HG03039 (cell line): ENCODE data around the gene PLEKHA5.
"Not testable (repeated sequence)": the region's sequence is repeated elsewhere in the genome, so short reads cannot be mapped to it uniquely, and the experiment has no call there.

Experiments used
- ATAC-seq: cut with Tn5 transposase; IDR thresholded peaks from one replicate; pipeline ENCODE4 v1.9.1; 2021; ENCODE audit warnings: mild to moderate bottlenecking, moderate library complexity; ENCODE audit not compliant: unreplicated experiment

The PLEKHA5 gene

GRCh38 chr12:19261773-19262172, 132.2 kb downstream of the PLEKHA5 start:
- no peak for ATAC-seq

DNA sequence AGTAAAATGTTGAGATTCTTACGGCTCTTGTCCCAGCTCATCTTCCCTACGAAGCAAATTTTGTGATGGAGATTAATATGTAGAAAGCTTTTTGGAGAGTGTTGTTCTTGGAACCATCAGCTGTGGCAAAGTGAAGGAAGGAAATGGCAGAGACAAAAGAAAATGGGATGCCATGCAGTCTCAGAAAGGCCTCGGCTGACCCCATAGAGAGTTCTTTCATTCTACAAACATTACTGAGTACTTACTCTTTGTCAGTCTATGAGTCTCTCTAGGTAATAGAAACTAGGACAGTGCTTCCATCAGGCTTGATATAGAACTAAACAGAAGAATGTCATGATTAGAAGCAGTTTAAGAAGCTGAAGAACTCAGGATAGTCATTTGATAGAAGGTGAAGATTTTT, 134.1 kb downstream of the PLEKHA5 start:
- ATAC-seq = no peak

GRCh38 chr12:19273482-19274330, 144.2 kb downstream of the PLEKHA5 start:
- ATAC-seq = no peak

DNA sequence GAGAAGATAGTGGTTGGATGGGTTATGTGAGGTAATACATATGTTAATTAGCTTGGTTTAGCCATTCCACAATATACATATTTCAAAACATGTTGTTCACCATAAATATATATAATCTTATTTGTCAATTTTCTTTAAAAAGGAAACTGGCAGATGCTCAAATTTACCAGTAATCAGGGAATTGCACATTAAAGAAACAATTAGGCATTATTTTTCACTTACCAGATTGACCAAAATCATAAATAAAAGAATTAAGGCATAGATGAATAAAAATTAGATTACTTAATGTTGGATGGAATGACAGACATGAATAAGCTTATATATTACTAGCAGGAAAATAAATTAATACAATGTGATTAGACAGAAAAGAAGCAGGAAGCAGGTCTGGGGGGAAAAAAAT, 147.2 kb downstream of the PLEKHA5 start:
- ATAC-seq = no peak

- ATAC-seq = no peak
Measured at GRCh38 chr12:19277711-19278110, 148.2 kb downstream of the PLEKHA5 start.

GRCh38 chr12:19278407-19278806, 148.9 kb downstream of the PLEKHA5 start:
- ATAC-seq = no peak

GRCh38 chr12:19282133-19282699, 152.7 kb downstream of the PLEKHA5 start:
- no peak for ATAC-seq

DNA sequence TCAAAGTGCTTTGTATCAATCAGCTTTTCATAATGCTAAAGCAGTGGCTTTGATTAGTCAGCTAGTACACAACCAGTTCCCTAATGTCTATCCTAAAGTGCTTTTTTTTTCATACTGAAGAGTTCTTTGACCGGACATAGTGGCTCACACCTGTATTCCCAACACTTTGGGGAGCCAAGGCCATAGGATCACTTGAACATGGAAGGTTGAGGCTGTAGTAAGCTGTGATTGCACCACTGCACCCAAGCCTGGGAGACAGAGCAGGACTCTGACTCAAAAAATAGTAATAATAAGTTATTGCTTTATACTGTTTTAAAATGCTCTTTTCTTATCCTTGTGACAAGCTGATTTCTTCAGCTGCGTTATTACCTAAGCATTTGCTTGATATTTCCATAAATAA, 155.1 kb downstream of the PLEKHA5 start:
- no peak for ATAC-seq

DNA sequence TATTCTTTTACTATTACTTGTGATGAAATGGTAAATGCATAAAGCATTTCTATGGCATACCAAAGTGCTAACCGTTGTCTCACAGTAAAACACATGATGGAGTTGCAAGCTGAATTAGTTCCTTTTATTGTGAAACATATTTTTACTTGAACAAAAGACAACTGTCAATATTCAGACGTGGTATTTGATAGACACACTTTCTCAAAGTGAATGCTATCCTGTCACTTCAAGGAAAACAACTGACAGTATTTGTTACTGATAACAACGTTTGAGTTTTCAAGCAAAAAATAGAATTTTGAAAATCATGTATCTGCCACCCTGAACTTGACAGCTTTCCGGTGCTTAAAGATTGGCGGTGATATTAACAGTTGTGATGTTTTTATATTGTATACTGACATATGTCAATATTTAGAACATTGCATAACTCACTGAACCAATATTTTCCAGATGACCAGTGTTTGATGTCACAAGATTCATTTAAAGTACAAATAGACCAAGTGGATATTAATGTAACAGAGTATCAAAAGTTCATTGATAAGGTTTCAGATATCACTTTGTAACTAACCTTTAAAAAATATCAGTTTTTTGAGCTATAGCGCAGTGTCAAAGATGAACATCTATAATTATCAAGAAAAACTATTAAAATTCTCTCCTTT, 156.4 kb downstream of the PLEKHA5 start:
- no peak for ATAC-seq

DNA sequence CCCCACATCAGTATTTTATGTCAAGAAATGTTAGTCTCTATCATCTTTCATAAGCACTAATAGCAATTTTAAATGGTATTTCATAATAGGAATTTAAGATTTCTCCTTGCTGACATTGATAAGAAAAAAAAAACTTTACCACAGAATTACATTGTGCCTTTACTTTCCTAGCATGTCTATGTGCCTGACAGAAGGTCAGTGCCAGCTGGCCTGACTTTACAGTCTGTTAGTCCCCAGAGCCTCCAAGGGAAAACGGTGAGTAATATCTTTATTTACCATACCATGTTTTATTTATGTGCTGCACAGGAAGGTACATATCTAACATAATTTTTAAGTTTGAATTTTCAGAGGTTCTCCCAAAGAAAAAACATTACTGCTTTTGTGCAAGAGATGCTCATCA, 157.8 kb downstream of the PLEKHA5 start:
- no peak for ATAC-seq

DNA sequence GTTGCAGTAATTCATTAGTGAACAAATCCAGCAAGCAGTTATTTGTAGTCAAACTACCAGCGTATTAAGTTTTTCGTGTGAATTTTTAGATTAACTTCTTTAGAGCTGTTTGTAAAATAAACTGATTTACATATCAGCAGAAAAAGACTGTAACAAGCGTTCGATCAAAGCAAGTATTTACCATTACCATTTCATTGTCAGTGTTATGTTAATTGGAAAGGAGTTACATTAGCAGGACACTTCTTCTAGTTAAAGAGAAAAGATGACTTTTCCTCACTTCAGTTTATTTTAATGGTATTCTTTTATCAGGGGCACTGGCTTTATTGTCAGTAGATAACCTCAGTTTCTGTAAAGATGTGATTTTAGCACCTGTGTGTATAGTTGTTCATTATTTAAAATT, 158.6 kb downstream of the PLEKHA5 start:
- ATAC-seq = no peak

DNA sequence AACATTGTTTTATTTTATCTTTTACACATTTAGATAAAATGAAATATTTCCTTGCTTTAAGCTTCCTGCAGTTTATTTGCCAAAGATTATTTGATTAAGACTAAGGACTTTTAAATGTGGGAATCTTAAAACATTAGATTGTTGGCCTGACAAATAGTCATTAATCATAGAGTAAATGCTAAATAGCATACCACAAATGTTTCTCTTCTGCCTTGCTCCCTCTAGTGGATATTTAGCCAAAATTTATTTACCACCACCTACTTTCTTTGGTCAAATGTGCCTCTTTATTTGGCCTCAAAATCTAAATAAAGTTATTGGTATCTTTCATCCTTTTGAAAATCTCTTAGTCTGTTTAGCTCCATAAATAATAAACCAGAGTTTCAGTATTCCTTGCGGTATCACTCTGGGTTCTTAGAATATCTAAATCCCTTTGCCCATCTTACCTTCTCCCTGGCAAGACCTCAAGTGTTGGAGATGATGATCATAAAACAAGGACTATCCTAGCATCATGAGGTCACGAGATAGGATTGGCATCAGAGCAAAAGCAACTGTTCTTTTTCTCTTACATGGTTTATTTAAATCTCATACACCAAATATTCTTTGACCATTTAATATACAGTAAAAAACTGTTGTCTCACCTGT, 159.2 kb downstream of the PLEKHA5 start:
- no peak for ATAC-seq

- ATAC-seq = no peak
Measured at GRCh38 chr12:19298836-19299605, 169.5 kb downstream of the PLEKHA5 start.

- no peak for ATAC-seq
Measured at GRCh38 chr12:19299765-19300164, 170.2 kb downstream of the PLEKHA5 start.

DNA sequence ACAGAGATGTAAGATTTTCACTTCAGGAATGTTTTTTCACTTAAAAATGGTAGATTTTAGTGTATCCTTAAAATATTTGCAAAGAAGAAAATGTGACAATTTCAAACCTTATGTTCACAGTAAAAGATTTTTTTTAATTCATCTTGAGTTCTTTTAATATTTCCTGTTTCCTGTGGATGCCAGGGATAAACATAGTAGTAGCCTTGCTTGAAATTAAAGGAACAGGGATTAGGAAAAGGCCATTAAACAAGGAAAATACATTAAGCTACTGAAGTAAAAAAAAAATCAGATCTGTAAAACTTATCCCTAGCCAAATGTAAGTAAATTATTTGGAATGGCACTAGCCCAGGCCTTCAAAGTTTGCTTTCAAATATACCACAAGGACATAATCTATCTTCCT, 171.7 kb downstream of the PLEKHA5 start:
- ATAC-seq = no peak

DNA sequence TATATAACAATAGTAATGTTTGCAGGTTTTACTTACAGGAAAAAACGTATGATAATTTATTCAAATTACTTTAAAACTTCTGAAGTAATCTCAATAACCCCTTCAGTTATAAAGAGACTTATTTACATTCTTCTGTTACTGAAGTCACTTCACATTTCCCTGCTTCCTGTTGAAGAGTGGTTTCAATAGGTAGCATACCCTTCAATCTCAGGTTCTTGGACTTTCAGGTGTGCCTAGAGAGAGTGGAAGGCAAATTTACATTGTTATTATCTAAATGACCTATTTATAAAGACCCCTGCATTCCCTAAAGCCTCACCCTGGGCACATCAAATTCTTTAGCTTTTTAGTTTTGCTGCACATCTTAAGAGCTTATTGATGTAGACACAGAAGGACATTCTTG, 172.2 kb downstream of the PLEKHA5 start:
- no peak for ATAC-seq

DNA sequence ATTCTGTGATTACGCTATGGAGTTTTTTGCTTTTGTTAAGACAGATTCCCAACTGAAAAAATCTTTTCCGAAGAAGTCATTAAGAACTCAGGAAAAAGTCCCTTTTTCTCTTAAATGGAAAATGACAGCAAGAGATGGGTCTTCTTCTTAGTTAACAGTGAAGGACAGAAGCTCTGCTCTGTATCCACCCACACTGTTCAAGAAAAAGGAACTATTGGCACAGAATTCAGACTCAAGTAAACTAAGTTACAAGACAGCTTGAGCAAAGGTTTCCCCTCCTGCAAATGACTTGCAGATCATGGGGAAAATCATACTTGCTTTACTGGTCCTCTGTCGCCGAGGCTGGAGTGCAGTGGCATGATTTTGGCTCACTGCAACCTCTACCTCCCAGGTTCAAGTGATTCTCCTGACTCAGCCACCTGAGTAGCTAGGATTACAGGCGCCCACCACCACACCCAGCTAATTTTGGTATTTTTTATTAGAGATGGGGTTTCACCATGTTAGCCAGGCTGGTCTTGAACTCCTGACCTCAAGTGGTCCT, 172.6 kb downstream of the PLEKHA5 start:
- no peak for ATAC-seq

- no peak for ATAC-seq
Measured at GRCh38 chr12:19303496-19303895, 174.0 kb downstream of the PLEKHA5 start.

- ATAC-seq = no peak
Measured at GRCh38 chr12:19304149-19304750, 174.7 kb downstream of the PLEKHA5 start.

DNA sequence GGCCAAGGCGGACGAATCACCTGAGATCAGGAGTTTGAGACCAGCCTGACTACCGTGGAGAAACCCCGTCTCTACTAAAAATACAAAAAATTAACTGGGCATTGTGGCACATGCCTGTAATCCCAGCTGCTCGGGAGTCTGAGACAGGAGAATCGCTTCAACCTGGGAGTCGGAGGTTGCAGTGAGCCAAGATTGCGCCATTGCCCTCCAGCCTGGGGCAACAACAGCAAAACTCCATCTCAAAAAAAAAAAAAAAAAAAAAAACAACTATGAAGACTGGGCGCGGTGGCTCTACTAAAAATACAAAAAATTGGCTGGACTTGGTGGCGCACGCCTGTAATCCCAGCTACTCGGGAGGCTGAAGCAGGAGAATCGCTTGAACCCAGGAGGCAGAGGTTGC, 176.1 kb downstream of the PLEKHA5 start:
- ATAC-seq = not testable (repeated sequence)
